Measurements from ENCODE around the gene SARS2.
"Not testable (repeated sequence)": the region's sequence is repeated elsewhere in the genome, so short reads cannot be mapped to it uniquely, and the experiment has no call there.

DNA sequence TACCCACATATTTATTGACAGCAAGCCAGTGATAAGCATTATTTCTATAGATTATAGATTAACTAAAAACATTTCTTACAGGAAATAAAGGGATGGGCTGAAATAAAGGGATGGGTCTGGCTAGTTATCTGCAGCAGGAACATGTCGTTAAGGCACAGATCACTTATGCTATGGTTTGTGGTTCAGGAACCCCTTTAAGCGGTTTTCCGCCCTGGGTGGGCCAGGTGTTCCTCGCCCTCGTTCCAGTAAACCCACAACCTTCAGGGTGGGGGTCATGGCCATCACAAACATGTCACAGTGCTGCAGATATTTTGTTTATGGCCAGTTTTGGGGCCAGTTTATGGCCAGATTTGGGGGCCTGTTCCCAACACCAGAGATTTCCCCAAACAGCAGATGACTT, 10.9 kb upstream of the SARS2 start:
- TF ChIP-seq CTCF, POLR2A (IDR thresholded peaks at IDR 0.05): not testable (repeated sequence)

All from prostate gland (tissue), 2 donors.